DMS79 treated with DMSO at 0.1 percent for 48 hours (cell line): ENCODE data around the gene PDLIM7.
A peak's percentile ranks its signal among the peaks of the same experiment; 100 is the strongest.
"Not testable (repeated sequence)": the region's sequence is repeated elsewhere in the genome, so short reads cannot be mapped to it uniquely, and the experiment has no call there.

ENCODE experiments used
- DNase-seq: peaks from one replicate; lab custom pipeline; 2025; lab: John Stamatoyannopoulos, UW

PDLIM7 gene

GRCh38 chr5:177491983-177492746, 5.2 kb downstream of the PDLIM7 start:
- DNase-seq, result no peak

GRCh38 chr5:177491429-177491945, 5.9 kb downstream of the PDLIM7 start:
- no peak for DNase-seq

- DNase-seq, result no peak
Measured at GRCh38 chr5:177490992-177491391, 6.4 kb downstream of the PDLIM7 start.

GRCh38 chr5:177490311-177490991, 7.0 kb downstream of the PDLIM7 start:
- no peak for DNase-seq

GRCh38 chr5:177489119-177489716, 8.2 kb downstream of the PDLIM7 start:
- no peak for DNase-seq

GRCh38 chr5:177487975-177488374, 9.4 kb downstream of the PDLIM7 start:
- no peak for DNase-seq

GRCh38 chr5:177487144-177487543, 10.3 kb downstream of the PDLIM7 start:
- no peak for DNase-seq

- DNase-seq, result no peak
Measured at GRCh38 chr5:177486256-177486655, 11.1 kb downstream of the PDLIM7 start.

GRCh38 chr5:177485753-177486152, 11.7 kb downstream of the PDLIM7 start:
- not testable (repeated sequence) for DNase-seq

- no peak for DNase-seq
Measured at GRCh38 chr5:177484902-177485549, 12.4 kb downstream of the PDLIM7 start.

GRCh38 chr5:177483994-177484901, 13.2 kb downstream of the PDLIM7 start:
- DNase-seq, result no peak

- DNase-seq, result no peak
Measured at GRCh38 chr5:177483042-177483441, 14.4 kb downstream of the PDLIM7 start.

GRCh38 chr5:177482359-177482795, 15.0 kb downstream of the PDLIM7 start:
- no peak for DNase-seq

GRCh38 chr5:177479774-177480173, 17.6 kb downstream of the PDLIM7 start:
- no peak for DNase-seq

- peak; percentile 36 for DNase-seq
Measured at GRCh38 chr5:177478711-177479646, 18.4 kb downstream of the PDLIM7 start.

GRCh38 chr5:177477701-177478477, 19.5 kb downstream of the PDLIM7 start:
- no peak for DNase-seq

- no peak for DNase-seq
Measured at GRCh38 chr5:177476531-177477233, 20.7 kb downstream of the PDLIM7 start.

- DNase-seq, result no peak
Measured at GRCh38 chr5:177475563-177476427, 21.6 kb downstream of the PDLIM7 start.
